Peyer's patch (tissue), 4 donors: ENCODE data around the gene STEAP3. TPM values are rescaled to one million over a fixed set of nuclear protein-coding genes. Genes with fewer than 3 reads are reported as not detected.

Experiments
- DNase-seq, 3 donors: peaks; one replicate each; pipeline ENCODE4 v3.0.0-alpha.2; 2017 to 2019
- H3K27ac ChIP-seq, 4 donors: fragments of 200-600 bp; sonication (generic); one replicate each; pipeline ENCODE4 v1.5.1; 2016 to 2019
- H3K27me3 ChIP-seq, 2 donors: fragments of 200-600 bp; sonication (generic); one replicate each; pipeline ENCODE4 v1.5.1; 2019
- H3K36me3 ChIP-seq, 3 donors: fragments of 200-600 bp; sonication (generic); one replicate each; pipeline ENCODE4 v1.5.1; 2016 to 2019
- H3K4me1 ChIP-seq, 4 donors: fragments of 200-600 bp; sonication (generic); one replicate each; pipeline ENCODE4 v1.5.1; 2016 to 2019
- H3K4me3 ChIP-seq, 4 donors: fragments of 200-600 bp; sonication (generic); 1 replicate in 3 of 4; 2 replicates in 1 of 4; pipeline ENCODE4 v1.5.1; 2016 to 2019; ENCODE audit warnings: mild to moderate bottlenecking in 1 of 4
- H3K9me3 ChIP-seq, 4 donors: fragments of 200-600 bp; sonication (generic); one replicate each; pipeline ENCODE4 v1.5.1; 2016 to 2019; ENCODE audit warnings: mild to moderate bottlenecking in 1 of 4
- CTCF ChIP-seq, 6 experiments: fragments of 450-650 bp in 4 of 6; fragments of 200-600 bp in 2 of 6; sonication (generic) in 1 of 6; IDR thresholded peaks; one replicate each; pipeline ENCODE4 v1.5.1; 2017 to 2019; ENCODE audit warnings: antibody characterized with exemption in 6 of 6, mild to moderate bottlenecking in 3 of 6, moderate library complexity in 1 of 6
- POLR2A ChIP-seq, 2 donors: fragments of 450-650 bp; IDR thresholded peaks; one replicate each; pipeline ENCODE4 v1.5.1; 2017; ENCODE audit warnings: antibody characterized with exemption in 2 of 2, mild to moderate bottlenecking in 2 of 2, moderate library complexity in 2 of 2
- total RNA-seq, 4 donors: library from RNA; depleted of rRNA; stranded (reverse); fragments of >200 nt; gene quantifications; one replicate each; pipeline ENCODE4 v1.1.0, GENCODE V29; 2016

Gene STEAP3
- total RNA-seq, 4 donors from 2014 or later: 13.2 to 31.2 (median 20.5) TPM

GRCh38 chr2:119216994-119217393 lies 6.6 kb upstream of the STEAP3 start:
- no peaks in the 10 kb centered on the region for H3K4me1 ChIP-seq
- H3K27me3 ChIP-seq: no peaks in the 10 kb centered on the region
- H3K9me3 ChIP-seq: no peaks in the 10 kb centered on the region
- TF ChIP-seq POLR2A (IDR thresholded peaks at IDR 0.05) (no peak), CTCF (IDR thresholded peaks at IDR 0.05) (no peak)
- no peaks in the 10 kb centered on the region for H3K36me3 ChIP-seq
- no peak overlapping the region for H3K4me3 ChIP-seq
- no peak overlapping the region for H3K27ac ChIP-seq
- DNase-seq: no peak

GRCh38 chr2:119218478-119219064 lies 5.1 kb upstream of the STEAP3 start:
- TF ChIP-seq CTCF (IDR thresholded peaks at IDR 0.05) (peak in 1 of 6 experiments; percentile 17), POLR2A (IDR thresholded peaks at IDR 0.05) (no peak)
- H3K36me3 ChIP-seq: no peaks in the 10 kb centered on the region
- DNase-seq: no peak
- no peak overlapping the region for H3K4me3 ChIP-seq
- H3K9me3 ChIP-seq: no peaks in the 10 kb centered on the region
- H3K27ac ChIP-seq: no peak overlapping the region
- no peaks in the 10 kb centered on the region for H3K27me3 ChIP-seq
- no peaks in the 10 kb centered on the region for H3K4me1 ChIP-seq

GRCh38 chr2:119219873-119220272 lies 3.8 kb upstream of the STEAP3 start:
- H3K36me3 ChIP-seq: no peaks in the 10 kb centered on the region
- TF ChIP-seq POLR2A (IDR thresholded peaks at IDR 0.05) (no peak), CTCF (IDR thresholded peaks at IDR 0.05) (no peak)
- no peak for DNase-seq
- H3K4me3 ChIP-seq: no peak overlapping the region
- H3K4me1 ChIP-seq: peaks cover 0 to 10% (median 0%) of the 10 kb centered on the region in 4 donors
- no peak overlapping the region for H3K27ac ChIP-seq
- no peaks in the 10 kb centered on the region for H3K27me3 ChIP-seq
- H3K9me3 ChIP-seq: no peaks in the 10 kb centered on the region

GRCh38 chr2:119220720-119221301 lies 2.8 kb upstream of the STEAP3 start:
- Histone ChIP-seq H3K27ac (no peak overlapping the region), H3K36me3 (no peaks in the 10 kb centered on the region), H3K4me3 (no peak overlapping the region), H3K4me1 (peaks cover 0 to 16% (median 3%) of the 10 kb centered on the region in 4 donors), H3K27me3 (no peaks in the 10 kb centered on the region), H3K9me3 (no peaks in the 10 kb centered on the region)
- TF ChIP-seq POLR2A (IDR thresholded peaks at IDR 0.05) (no peak), CTCF (IDR thresholded peaks at IDR 0.05) (no peak)
- no peak for DNase-seq

- TF ChIP-seq POLR2A (IDR thresholded peaks at IDR 0.05) (no peak), CTCF (IDR thresholded peaks at IDR 0.05) (no peak)
- H3K36me3 ChIP-seq: no peaks in the 10 kb centered on the region
- no peak overlapping the region for H3K4me3 ChIP-seq
- no peak overlapping the region for H3K27ac ChIP-seq
- H3K4me1 ChIP-seq: peaks cover 0 to 16% (median 3%) of the 10 kb centered on the region in 4 donors
- no peak for DNase-seq
- H3K27me3 ChIP-seq: no peaks in the 10 kb centered on the region
- H3K9me3 ChIP-seq: no peaks in the 10 kb centered on the region
These were observed 2.0 kb upstream of the STEAP3 start for GRCh38 chr2:119221609-119222008.
